Large intestine (tissue), 12 donors: ENCODE measurements around the gene FDPS. TPM values are rescaled to one million over a fixed set of nuclear protein-coding genes. Genes with fewer than 3 reads are reported as not detected.

ENCODE experiments used
- DNase-seq, 2 donors: peaks; one replicate each; pipeline versions ENCODE4 v3.0.0 to v3.0.0-alpha.2; 2013
- H3K27ac ChIP-seq: one replicate; pipeline ENCODE4 v1.5.1; 2013; ENCODE audit warnings: low read length
- H3K27me3 ChIP-seq: 2 replicates; pipeline ENCODE4 v1.6.1; 2013; ENCODE audit warnings: low read length; ENCODE audit not compliant: control insufficient read depth, insufficient read depth
- H3K36me3 ChIP-seq: 2 replicates; pipeline ENCODE4 v1.6.1; 2013; ENCODE audit warnings: low read length; ENCODE audit not compliant: control insufficient read depth, insufficient read depth
- H3K4me1 ChIP-seq: one replicate; pipeline ENCODE4 v1.6.1; 2013; ENCODE audit warnings: low read length; ENCODE audit not compliant: control insufficient read depth, insufficient read depth
- H3K4me3 ChIP-seq: one replicate; pipeline ENCODE4 v1.5.1; 2013; ENCODE audit warnings: low read length
- H3K9me3 ChIP-seq: one replicate; pipeline ENCODE4 v1.6.1; 2013; ENCODE audit warnings: mild to moderate bottlenecking, low read depth, low read length, moderate library complexity; ENCODE audit not compliant: control insufficient read depth
- WGBS: methylation state at CpG from one replicate; pipeline ENCODE4 v1.1.5; 2013; ENCODE audit warnings: low lambda C conversion rate; ENCODE audit not compliant: insufficient coverage; 5-methylcytosine and 5-hydroxymethylcytosine counted together
- long read RNA-seq, 11 donors: transcript quantifications; one replicate each; lab custom pipeline, GENCODE V29; 2026
- polyA plus RNA-seq: library from polyadenylated mRNA; unstranded; fragments of 120-200 nt; gene quantifications from one replicate; pipeline ENCODE4 v1.2.1, GENCODE V29; 2013

The FDPS gene
- 170 TPM for polyA plus RNA-seq
- long read RNA-seq, donor 1, transcript FDPS-203 (10 exons, 1,256 nt) = minor isoform, 7 of 50 reads
- long read RNA-seq, donor 1, transcript FDPS-206 (10 exons, 1,178 nt) = major isoform, 8 of 50 reads
- long read RNA-seq, donor 1, partial matches to known transcripts = 23 of 50 reads
- long read RNA-seq, donor 1, other reads (novel, unspliced or antisense) = 0 of 50 reads
- long read RNA-seq, donor 2, transcript FDPS-206 (10 exons, 1,178 nt) = major isoform, 27 of 169 reads
- long read RNA-seq, donor 2, transcript FDPS-221 (10 exons, 1,198 nt) = minor isoform, 5 of 169 reads
- long read RNA-seq, donor 2, transcript FDPS-215 (4 exons, 680 nt) = minor isoform, 6 of 169 reads
- long read RNA-seq, donor 2, transcript FDPS-203 (10 exons, 1,256 nt) = minor isoform, 17 of 169 reads
- long read RNA-seq, donor 2, partial matches to known transcripts = 105 of 169 reads
- long read RNA-seq, donor 2, other reads (novel, unspliced or antisense) = 0 of 169 reads
- long read RNA-seq, donor 3 = 0 reads
- long read RNA-seq, donor 4, partial matches to known transcripts = 0 of 8 reads
- long read RNA-seq, donor 4, other reads (novel, unspliced or antisense) = 0 of 8 reads
- long read RNA-seq, donor 5, transcript FDPS-206 (10 exons, 1,178 nt) = major isoform, 21 of 65 reads
- long read RNA-seq, donor 5, transcript FDPS-203 (10 exons, 1,256 nt) = minor isoform, 5 of 65 reads
- long read RNA-seq, donor 5, partial matches to known transcripts = 32 of 65 reads
- long read RNA-seq, donor 5, other reads (novel, unspliced or antisense) = 0 of 65 reads
- long read RNA-seq, donor 6, transcript FDPS-206 (10 exons, 1,178 nt) = major isoform, 15 of 95 reads
- long read RNA-seq, donor 6, transcript FDPS-215 (4 exons, 680 nt) = minor isoform, 6 of 95 reads
- long read RNA-seq, donor 6, transcript FDPS-214 (2 exons, 475 nt) = minor isoform, 9 of 95 reads
- long read RNA-seq, donor 6, transcript FDPS-221 (10 exons, 1,198 nt) = minor isoform, 5 of 95 reads
- long read RNA-seq, donor 6, partial matches to known transcripts = 52 of 95 reads
- long read RNA-seq, donor 6, other reads (novel, unspliced or antisense) = 0 of 95 reads
- long read RNA-seq, donor 7, transcript FDPS-206 (10 exons, 1,178 nt) = major isoform, 17 of 62 reads
- long read RNA-seq, donor 7, transcript FDPS-214 (2 exons, 475 nt) = minor isoform, 8 of 62 reads
- long read RNA-seq, donor 7, partial matches to known transcripts = 29 of 62 reads
- long read RNA-seq, donor 7, other reads (novel, unspliced or antisense) = 0 of 62 reads
- long read RNA-seq, donor 8, transcript FDPS-203 (10 exons, 1,256 nt) = minor isoform, 17 of 127 reads
- long read RNA-seq, donor 8, transcript FDPS-206 (10 exons, 1,178 nt) = major isoform, 37 of 127 reads
- long read RNA-seq, donor 8, transcript FDPS-214 (2 exons, 475 nt) = minor isoform, 13 of 127 reads
- long read RNA-seq, donor 8, partial matches to known transcripts = 42 of 127 reads
- long read RNA-seq, donor 8, other reads (novel, unspliced or antisense) = 0 of 127 reads
- long read RNA-seq, donor 9, transcript FDPS-203 (10 exons, 1,256 nt) = minor isoform, 11 of 99 reads
- long read RNA-seq, donor 9, transcript FDPS-214 (2 exons, 475 nt) = minor isoform, 7 of 99 reads
- long read RNA-seq, donor 9, transcript FDPS-206 (10 exons, 1,178 nt) = major isoform, 28 of 99 reads
- long read RNA-seq, donor 9, partial matches to known transcripts = 42 of 99 reads
- long read RNA-seq, donor 9, other reads (novel, unspliced or antisense) = 0 of 99 reads
- long read RNA-seq, donor 10, transcript FDPS-214 (2 exons, 475 nt) = minor isoform, 8 of 110 reads
- long read RNA-seq, donor 10, transcript FDPS-206 (10 exons, 1,178 nt) = major isoform, 34 of 110 reads
- long read RNA-seq, donor 10, transcript FDPS-203 (10 exons, 1,256 nt) = minor isoform, 19 of 110 reads
- long read RNA-seq, donor 10, partial matches to known transcripts = 40 of 110 reads
- long read RNA-seq, donor 10, other reads (novel, unspliced or antisense) = 0 of 110 reads
- long read RNA-seq, donor 11, transcript FDPS-214 (2 exons, 475 nt) = minor isoform, 7 of 81 reads
- long read RNA-seq, donor 11, transcript FDPS-203 (10 exons, 1,256 nt) = minor isoform, 14 of 81 reads
- long read RNA-seq, donor 11, transcript FDPS-206 (10 exons, 1,178 nt) = major isoform, 21 of 81 reads
- long read RNA-seq, donor 11, partial matches to known transcripts = 30 of 81 reads
- long read RNA-seq, donor 11, other reads (novel, unspliced or antisense) = 0 of 81 reads

GRCh38 chr1:155308493-155309422 lies at the start of gene FDPS:
Gene FDPS, plus strand, starts transcription at chr1:155308866. Its CDS starts 924 bp downstream, at chr1:155309790.
- peak within 1 kb of the TSS; percentile 64 for H3K4me3 ChIP-seq
- peak; percentile 99 to 100 for DNase-seq
- H3K9me3 ChIP-seq = no peaks in the 10 kb centered on the region
- H3K4me1 ChIP-seq = peaks cover 11% of the 10 kb centered on the region
- peak within 1 kb of the TSS; percentile 84 for H3K27ac ChIP-seq
- no CpG with 5 or more reads among the region's 51 CpGs for WGBS
- peaks cover 10% of the 10 kb centered on the region for H3K36me3 ChIP-seq
- no peaks in the 10 kb centered on the region for H3K27me3 ChIP-seq

DNA sequence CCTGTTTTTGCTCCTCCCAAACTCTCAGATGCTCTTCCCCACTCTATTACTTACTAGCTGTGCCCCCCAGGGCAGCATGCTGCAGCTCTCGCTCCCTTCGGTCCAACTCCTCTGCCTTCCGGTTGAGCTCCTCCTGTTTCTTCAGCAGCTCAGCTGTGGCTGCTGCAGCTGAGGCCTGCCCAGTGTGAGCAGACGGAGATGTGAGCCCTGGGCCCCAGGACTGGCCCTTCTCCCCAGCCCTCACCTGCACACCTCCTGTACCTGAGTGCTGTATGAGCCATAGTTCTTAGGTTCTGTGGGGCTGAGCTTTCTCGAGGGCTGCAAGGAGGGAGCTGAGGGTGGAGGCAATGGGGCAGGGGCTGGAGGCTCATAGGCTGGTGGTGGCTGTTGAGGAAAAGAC lies 48.4 kb upstream of the FDPS start:
- WGBS = no CpG with 5 or more reads among the region's 5 CpGs
- H3K4me3 ChIP-seq = no peak overlapping the region
- H3K9me3 ChIP-seq = no peaks in the 10 kb centered on the region
- H3K4me1 ChIP-seq = peaks cover 12% of the 10 kb centered on the region
- no peak overlapping the region for H3K27ac ChIP-seq
- no peaks in the 10 kb centered on the region for H3K27me3 ChIP-seq
- H3K36me3 ChIP-seq = peaks cover 47% of the 10 kb centered on the region
- no peak for DNase-seq

GRCh38 chr1:155261493-155261851 lies 47.2 kb upstream of the FDPS start:
- DNase-seq = no peak

GRCh38 chr1:155261852-155262673 lies 46.6 kb upstream of the FDPS start, which contains the start of gene SCAMP3:
Gene SCAMP3, minus strand, starts transcription at chr1:155262360. Its CDS starts 209 bp downstream, at chr1:155262151.
- peak within 1 kb of the TSS; percentile 79 for H3K4me3 ChIP-seq
- peaks cover 6% of the 10 kb centered on the region for H3K4me1 ChIP-seq
- peak within 1 kb of the TSS; percentile 75 for H3K27ac ChIP-seq
- no CpG with 5 or more reads among the region's 47 CpGs for WGBS
- H3K36me3 ChIP-seq = peaks cover 59% of the 10 kb centered on the region
- no peaks in the 10 kb centered on the region for H3K9me3 ChIP-seq
- no peaks in the 10 kb centered on the region for H3K27me3 ChIP-seq
- DNase-seq = peak; percentile 97 to 98

More at GRCh38 chr1:155261493-155261851, 47.2 kb upstream of the FDPS start:
- Histone ChIP-seq H3K27ac (peak overlapping the region; percentile 75), H3K36me3 (peaks cover 57% of the 10 kb centered on the region), H3K9me3 (no peaks in the 10 kb centered on the region), H3K4me3 (peak overlapping the region; percentile 79), H3K27me3 (no peaks in the 10 kb centered on the region), H3K4me1 (peaks cover 6% of the 10 kb centered on the region)
- WGBS = no CpG with 5 or more reads among the region's 9 CpGs

DNA sequence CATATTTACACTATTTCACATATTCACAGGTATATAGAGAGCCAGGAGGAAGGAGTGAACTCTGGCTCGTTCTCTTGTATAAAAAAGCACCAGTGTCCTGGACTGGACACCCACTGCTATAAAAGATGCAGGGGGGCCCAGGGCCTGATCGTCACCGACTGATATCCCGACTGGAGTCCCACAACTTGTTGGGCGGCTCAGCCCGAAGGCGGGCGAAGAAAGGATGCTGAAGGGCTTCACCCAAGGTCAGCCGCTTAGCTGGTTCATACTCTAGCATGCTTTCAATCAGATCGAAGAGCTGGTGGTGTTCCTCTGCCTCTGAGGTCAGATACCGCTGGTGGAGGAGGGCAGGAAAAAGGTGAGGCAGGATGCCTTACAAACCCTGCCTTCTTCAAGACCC lies 45.6 kb upstream of the FDPS start:
- no peak for DNase-seq
- H3K4me1 ChIP-seq = peaks cover 6% of the 10 kb centered on the region
- no CpG with 5 or more reads among the region's 11 CpGs for WGBS
- H3K36me3 ChIP-seq = peaks cover 64% of the 10 kb centered on the region
- H3K4me3 ChIP-seq = no peak overlapping the region
- H3K27me3 ChIP-seq = no peaks in the 10 kb centered on the region
- H3K27ac ChIP-seq = no peak overlapping the region
- no peaks in the 10 kb centered on the region for H3K9me3 ChIP-seq

GRCh38 chr1:155266553-155266952 lies 42.1 kb upstream of the FDPS start:
- DNase-seq = no peak
- no peaks in the 10 kb centered on the region for H3K9me3 ChIP-seq
- no peak overlapping the region for H3K27ac ChIP-seq
- 90% methylated on average over 2 of the region's 6 CpGs for WGBS
- no peak overlapping the region for H3K4me3 ChIP-seq
- peaks cover 1% of the 10 kb centered on the region for H3K4me1 ChIP-seq
- H3K36me3 ChIP-seq = peaks cover 77% of the 10 kb centered on the region
- no peaks in the 10 kb centered on the region for H3K27me3 ChIP-seq

DNA sequence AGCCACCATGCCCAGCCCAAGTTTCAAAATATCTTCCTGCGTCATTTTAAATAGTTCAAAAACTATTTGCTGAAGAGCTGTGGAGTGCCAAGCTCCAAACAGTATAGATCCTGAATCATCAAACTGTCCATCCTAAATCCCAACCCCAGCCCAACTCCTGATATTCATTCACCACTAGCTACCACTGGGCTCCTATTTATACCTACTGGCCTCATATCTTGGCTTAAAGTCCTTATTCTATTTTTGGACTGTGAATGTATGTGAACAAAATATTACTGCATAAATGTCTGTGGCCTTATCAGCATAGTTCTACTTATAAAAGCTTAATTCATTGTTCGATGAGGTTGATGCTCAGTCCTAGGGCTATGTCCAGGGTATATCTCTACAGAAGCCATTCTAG lies 41.3 kb upstream of the FDPS start:
- Histone ChIP-seq H3K4me1 (peaks cover 4% of the 10 kb centered on the region), H3K36me3 (peaks cover 77% of the 10 kb centered on the region), H3K9me3 (no peaks in the 10 kb centered on the region), H3K4me3 (no peak overlapping the region), H3K27ac (no peak overlapping the region), H3K27me3 (no peaks in the 10 kb centered on the region)
- WGBS = no CpG with 5 or more reads among the region's 2 CpGs
- no peak for DNase-seq

- H3K9me3 ChIP-seq = no peaks in the 10 kb centered on the region
- no CpG with 5 or more reads among the region's 21 CpGs for WGBS
- H3K36me3 ChIP-seq = peaks cover 71% of the 10 kb centered on the region
- H3K4me1 ChIP-seq = peaks cover 7% of the 10 kb centered on the region
- H3K27me3 ChIP-seq = no peaks in the 10 kb centered on the region
- H3K4me3 ChIP-seq = no peak overlapping the region
- DNase-seq = no peak
- H3K27ac ChIP-seq = no peak overlapping the region
Measured at GRCh38 chr1:155268630-155269029, 40.0 kb upstream of the FDPS start.
